GM06990 (cell line): ENCODE data around the gene PGF.

Experiments used
- DNase-seq: peaks from one replicate; pipeline ENCODE4 v3.0.0-alpha.2; 2011; ENCODE audit not compliant: insufficient read length; ENCODE audit errors: extremely low read depth
- H3K27me3 ChIP-seq: replicated peaks from 2 replicates; pipeline ENCODE4 v1.6.0; 2011; ENCODE audit warnings: low read length; ENCODE audit not compliant: control insufficient read depth, insufficient read depth
- H3K36me3 ChIP-seq: 2 replicates; pipeline ENCODE4 v1.5.1; 2011; ENCODE audit warnings: low read length; ENCODE audit not compliant: control insufficient read depth, insufficient read depth
- H3K4me3 ChIP-seq: replicated peaks from 2 replicates; pipeline ENCODE4 v1.5.1; 2011; ENCODE audit warnings: low read depth, mild to moderate bottlenecking, control low read depth, low read length
- CTCF ChIP-seq: IDR thresholded peaks from 2 replicates; pipeline ENCODE4 v1.5.1; 2011; ENCODE audit warnings: low read length, control low read depth, mild to moderate bottlenecking, inconsistent platforms; ENCODE audit not compliant: insufficient read depth, poor library complexity, severe bottlenecking

PGF gene

GRCh38 chr14:74979442-74980397 is 24.3 kb upstream of the PGF start:
- Histone ChIP-seq H3K36me3 (no peaks in the 10 kb centered on the region), H3K27me3 (no peaks in the 10 kb centered on the region), H3K4me3 (no peak overlapping the region)
- no peak for DNase-seq
- no peak for TF ChIP-seq CTCF

- H3K27me3 ChIP-seq = no peaks in the 10 kb centered on the region
- no peak overlapping the region for H3K4me3 ChIP-seq
- no peaks in the 10 kb centered on the region for H3K36me3 ChIP-seq
- TF ChIP-seq CTCF = no peak
- DNase-seq = no peak
These were observed 23.6 kb upstream of the PGF start for GRCh38 chr14:74979029-74979428.

DNA sequence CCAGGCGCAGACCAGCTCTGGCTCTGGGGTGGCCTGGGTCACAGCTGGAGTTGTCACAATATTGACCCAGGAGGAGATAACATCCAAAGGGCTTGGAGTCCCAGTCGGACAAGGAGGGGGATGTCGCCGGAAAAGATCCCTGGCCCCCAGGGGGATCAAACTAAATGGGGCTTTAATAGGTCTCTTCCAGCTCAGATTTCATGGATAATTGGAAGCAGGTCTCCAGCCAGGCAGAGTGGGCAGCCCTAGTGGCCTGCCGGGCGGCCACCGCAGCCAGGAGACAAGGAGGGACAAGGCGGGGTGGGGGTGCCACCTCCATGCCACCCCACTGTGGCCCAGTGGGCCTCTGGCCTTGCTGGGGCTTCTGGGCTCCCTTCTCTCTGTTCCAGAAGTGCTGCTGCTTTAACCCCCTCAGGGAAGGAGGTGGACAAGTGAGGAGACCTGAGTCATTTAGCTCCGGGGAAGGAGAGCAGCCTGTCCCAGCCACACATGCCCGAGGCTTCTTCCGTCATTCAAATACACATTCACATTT is 23.1 kb upstream of the PGF start:
- DNase-seq = no peak

GRCh38 chr14:74977901-74978385 is 22.5 kb upstream of the PGF start:
- Histone ChIP-seq H3K4me3 (no peak overlapping the region), H3K36me3 (no peaks in the 10 kb centered on the region), H3K27me3 (no peaks in the 10 kb centered on the region)
- TF ChIP-seq CTCF = no peak
- no peak for DNase-seq

More for the DNA sequence above, 23.1 kb upstream of the PGF start:
- Histone ChIP-seq H3K27me3 (no peaks in the 10 kb centered on the region), H3K36me3 (no peaks in the 10 kb centered on the region), H3K4me3 (no peak overlapping the region)
- TF ChIP-seq CTCF = no peak

GRCh38 chr14:74977164-74977900 is 21.9 kb upstream of the PGF start:
- no peak for DNase-seq

More at GRCh38 chr14:74977164-74977900, 21.9 kb upstream of the PGF start:
- Histone ChIP-seq H3K36me3 (no peaks in the 10 kb centered on the region), H3K27me3 (no peaks in the 10 kb centered on the region), H3K4me3 (no peak overlapping the region)
- no peak for TF ChIP-seq CTCF
